SK-N-SH treated with all-trans-retinoic acid at 6 μM for 48 hours (cell line): ENCODE data around the gene IYD.
"Not testable (repeated sequence)": the region's sequence is repeated elsewhere in the genome, so short reads cannot be mapped to it uniquely, and the experiment has no call there.

ENCODE experiments used
- ATAC-seq: fragments of 200-7000 bp; cut with Tn5 transposase; 3 replicates; pipeline ENCODE4 v1.9.1; 2020; ENCODE audit warnings: mild to moderate bottlenecking, moderate library complexity
- ARNTL ChIP-seq: fragments of 450-650 bp; formaldehyde crosslinking; IDR thresholded peaks from 2 replicates; pipeline ENCODE4 v1.5.0; 2020; ENCODE audit warnings: low read depth, mild to moderate bottlenecking, moderate library complexity, borderline replicate concordance
- BACH2 ChIP-seq: fragments of 250-450 bp; sonication (Bioruptor Pico); IDR thresholded peaks from 2 replicates; pipeline ENCODE4 v1.9.0; 2021; ENCODE audit warnings: mild to moderate bottlenecking, borderline replicate concordance
- CSDC2 ChIP-seq: fragments of 250-450 bp; sonication (Bioruptor Pico); IDR thresholded peaks from 2 replicates; pipeline ENCODE4 v1.5.0; 2020; ENCODE audit warnings: mild to moderate bottlenecking, moderate library complexity
- CSRNP3 ChIP-seq: fragments of 250-450 bp; sonication (Bioruptor Pico); IDR thresholded peaks from 2 replicates; pipeline ENCODE4 v1.5.1; 2021; ENCODE audit warnings: mild to moderate bottlenecking, moderate library complexity
- GLIS3 ChIP-seq: fragments of 250-450 bp; sonication (Bioruptor Pico); IDR thresholded peaks from 2 replicates; pipeline ENCODE4 v1.5.0; 2020; ENCODE audit warnings: mild to moderate bottlenecking, moderate library complexity
- ISL1 ChIP-seq: fragments of 250-450 bp; sonication (Bioruptor Pico); IDR thresholded peaks from 2 replicates; pipeline ENCODE4 v2.1.2; 2022; ENCODE audit warnings: mild to moderate bottlenecking, moderate library complexity
- OSR1 ChIP-seq: fragments of 250-450 bp; sonication (Bioruptor Pico); IDR thresholded peaks from 2 replicates; pipeline ENCODE4 v1.8.0; 2022; ENCODE audit warnings: moderate library complexity, mild to moderate bottlenecking, inconsistent platforms
- POU6F1 ChIP-seq: fragments of 250-450 bp; sonication (Bioruptor Pico); IDR thresholded peaks from 2 replicates; pipeline ENCODE4 v1.8.0; 2021; ENCODE audit warnings: low read depth, mild to moderate bottlenecking, moderate library complexity, borderline replicate concordance
- PPARA ChIP-seq: fragments of 250-450 bp; sonication (Bioruptor Pico); IDR thresholded peaks from 2 replicates; pipeline ENCODE4 v1.5.0; 2020; ENCODE audit warnings: mild to moderate bottlenecking, borderline replicate concordance
- RARB ChIP-seq: fragments of 250-450 bp; sonication (Bioruptor Pico); IDR thresholded peaks from 2 replicates; pipeline ENCODE4 v1.8.0; 2021; ENCODE audit warnings: mild to moderate bottlenecking, moderate library complexity
- SNAI2 ChIP-seq: fragments of 250-450 bp; sonication (Bioruptor Pico); IDR thresholded peaks from 2 replicates; pipeline ENCODE4 v1.5.0; 2020; ENCODE audit warnings: mild to moderate bottlenecking, moderate library complexity
- TCF4 ChIP-seq: fragments of 250-450 bp; sonication (Bioruptor Pico); IDR thresholded peaks from 2 replicates; pipeline ENCODE4 v1.8.0; 2021; ENCODE audit warnings: mild to moderate bottlenecking, moderate library complexity, borderline replicate concordance
- TOX ChIP-seq: fragments of 250-450 bp; sonication (Bioruptor Pico); IDR thresholded peaks from 2 replicates; pipeline ENCODE4 v1.8.0; 2021; ENCODE audit warnings: mild to moderate bottlenecking, moderate library complexity, borderline replicate concordance
- TSHZ2 ChIP-seq: fragments of 250-450 bp; sonication (Bioruptor Pico); IDR thresholded peaks from 2 replicates; pipeline ENCODE4 v1.5.0; 2020; ENCODE audit warnings: mild to moderate bottlenecking, moderate library complexity
- ZC3H10 ChIP-seq: fragments of 250-450 bp; sonication (Bioruptor Pico); IDR thresholded peaks from 2 replicates; pipeline ENCODE4 v1.5.1; 2021; ENCODE audit warnings: mild to moderate bottlenecking, moderate library complexity
- ZFP3 ChIP-seq: fragments of 250-450 bp; sonication (Bioruptor Pico); IDR thresholded peaks from 2 replicates; pipeline ENCODE4 v1.5.0; 2020; ENCODE audit warnings: mild to moderate bottlenecking, moderate library complexity
- ZFP30 ChIP-seq: fragments of 450-650 bp; formaldehyde crosslinking; IDR thresholded peaks from 2 replicates; pipeline ENCODE4 v1.5.0; 2022; ENCODE audit warnings: mild to moderate bottlenecking, moderate library complexity
- ZNF70 ChIP-seq: fragments of 450-650 bp; formaldehyde crosslinking; IDR thresholded peaks from 2 replicates; pipeline ENCODE4 v1.5.0; 2020; ENCODE audit warnings: mild to moderate bottlenecking, moderate library complexity
- ZNF8 ChIP-seq: fragments of 450-650 bp; formaldehyde crosslinking; IDR thresholded peaks from 2 replicates; pipeline ENCODE4 v1.5.0; 2020; ENCODE audit warnings: mild to moderate bottlenecking, moderate library complexity
- TF ChIP-seq, protein P1 (sequence below): fragments of 250-450 bp; sonication (Bioruptor Pico); IDR thresholded peaks from 2 replicates; pipeline ENCODE4 v1.8.0; 2020; ENCODE audit warnings: mild to moderate bottlenecking, moderate library complexity, borderline replicate concordance
- TF ChIP-seq, protein P2 (sequence below): fragments of 250-450 bp; sonication (Bioruptor Pico); IDR thresholded peaks from 2 replicates; pipeline ENCODE4 v1.5.1; 2020; ENCODE audit warnings: low read depth, mild to moderate bottlenecking, moderate library complexity

The IYD gene

GRCh38 chr6:150372051-150372450 lies 3.2 kb downstream of the IYD start (continued):
- no peak for TF ChIP-seq CSRNP3 (CRISPR knock-in tag)

DNA sequence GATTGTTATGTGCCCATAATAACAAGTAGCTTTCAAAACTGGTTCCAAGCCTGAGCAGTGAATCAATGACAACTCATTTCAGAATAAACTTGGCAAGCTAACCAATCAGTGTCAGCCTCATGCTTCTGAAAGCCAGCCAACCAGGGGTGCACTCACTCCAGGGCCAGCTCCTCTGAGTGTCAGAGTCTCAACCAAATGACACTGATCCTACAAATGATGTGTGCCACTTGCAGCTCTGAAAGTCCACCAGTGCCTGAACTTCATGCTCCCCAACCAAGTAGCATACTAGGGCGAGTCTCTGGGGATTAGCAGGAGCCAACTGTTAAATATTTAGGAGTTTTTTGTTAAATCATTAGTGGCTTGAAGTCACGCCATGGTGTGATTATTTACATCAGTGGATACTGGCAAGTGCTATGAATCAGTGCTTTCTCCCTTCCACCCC lies 4.5 kb downstream of the IYD start:
- TF ChIP-seq TSHZ2 (no peak), ZNF70 (CRISPR knock-in tag) (no peak), ZNF8 (CRISPR knock-in tag) (no peak), ZFP3 (CRISPR knock-in tag) (no peak), ARNTL (CRISPR knock-in tag) (no peak), OSR1 (CRISPR knock-in tag) (no peak)
- TF ChIP-seq, protein P1, sequence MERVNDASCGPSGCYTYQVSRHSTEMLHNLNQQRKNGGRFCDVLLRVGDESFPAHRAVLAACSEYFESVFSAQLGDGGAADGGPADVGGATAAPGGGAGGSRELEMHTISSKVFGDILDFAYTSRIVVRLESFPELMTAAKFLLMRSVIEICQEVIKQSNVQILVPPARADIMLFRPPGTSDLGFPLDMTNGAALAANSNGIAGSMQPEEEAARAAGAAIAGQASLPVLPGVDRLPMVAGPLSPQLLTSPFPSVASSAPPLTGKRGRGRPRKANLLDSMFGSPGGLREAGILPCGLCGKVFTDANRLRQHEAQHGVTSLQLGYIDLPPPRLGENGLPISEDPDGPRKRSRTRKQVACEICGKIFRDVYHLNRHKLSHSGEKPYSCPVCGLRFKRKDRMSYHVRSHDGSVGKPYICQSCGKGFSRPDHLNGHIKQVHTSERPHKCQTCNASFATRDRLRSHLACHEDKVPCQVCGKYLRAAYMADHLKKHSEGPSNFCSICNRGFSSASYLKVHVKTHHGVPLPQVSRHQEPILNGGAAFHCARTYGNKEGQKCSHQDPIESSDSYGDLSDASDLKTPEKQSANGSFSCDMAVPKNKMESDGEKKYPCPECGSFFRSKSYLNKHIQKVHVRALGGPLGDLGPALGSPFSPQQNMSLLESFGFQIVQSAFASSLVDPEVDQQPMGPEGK (CRISPR knock-in tag) = no peak
- ATAC-seq = no peak

GRCh38 chr6:150374346-150374745 lies 5.5 kb downstream of the IYD start:
- ATAC-seq = not testable (repeated sequence)

- TF ChIP-seq PPARA (no peak), GLIS3 (no peak), TOX (CRISPR knock-in tag) (no peak), CSRNP3 (CRISPR knock-in tag) (no peak), ZFP3 (CRISPR knock-in tag) (no peak), RARB (CRISPR knock-in tag) (no peak), ISL1 (CRISPR knock-in tag) (no peak), ZFP30 (CRISPR knock-in tag) (no peak), ZNF70 (CRISPR knock-in tag) (no peak), ZC3H10 (CRISPR knock-in tag) (no peak), BACH2 (CRISPR knock-in tag) (no peak), OSR1 (CRISPR knock-in tag) (no peak), CSDC2 (CRISPR knock-in tag) (no peak), SNAI2 (no peak), POU6F1 (no peak), ZNF8 (CRISPR knock-in tag) (no peak), TCF4 (CRISPR knock-in tag) (no peak)
- TF ChIP-seq, protein P2, sequence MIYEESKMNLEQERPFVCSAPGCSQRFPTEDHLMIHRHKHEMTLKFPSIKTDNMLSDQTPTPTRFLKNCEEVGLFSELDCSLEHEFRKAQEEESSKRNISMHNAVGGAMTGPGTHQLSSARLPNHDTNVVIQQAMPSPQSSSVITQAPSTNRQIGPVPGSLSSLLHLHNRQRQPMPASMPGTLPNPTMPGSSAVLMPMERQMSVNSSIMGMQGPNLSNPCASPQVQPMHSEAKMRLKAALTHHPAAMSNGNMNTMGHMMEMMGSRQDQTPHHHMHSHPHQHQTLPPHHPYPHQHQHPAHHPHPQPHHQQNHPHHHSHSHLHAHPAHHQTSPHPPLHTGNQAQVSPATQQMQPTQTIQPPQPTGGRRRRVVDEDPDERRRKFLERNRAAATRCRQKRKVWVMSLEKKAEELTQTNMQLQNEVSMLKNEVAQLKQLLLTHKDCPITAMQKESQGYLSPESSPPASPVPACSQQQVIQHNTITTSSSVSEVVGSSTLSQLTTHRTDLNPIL (CRISPR knock-in tag) = no peak
- TF ChIP-seq, protein P1 (CRISPR knock-in tag) = no peak
- ATAC-seq = no peak
Observed at GRCh38 chr6:150377211-150377781, 8.5 kb downstream of the IYD start.
